Gastroesophageal sphincter (tissue), 4 donors: Measurements from ENCODE around the gene PNPLA3. TPM values are rescaled to one million over a fixed set of nuclear protein-coding genes. Genes with fewer than 3 reads are reported as not detected.
A peak's percentile ranks its signal among the peaks of the same experiment; 100 is the strongest.

Experiments used
- ATAC-seq: fragments of 150-250 bp; one replicate; pipeline ENCODE4 v1.9.1; 2016; ENCODE audit warnings: mild to moderate bottlenecking, moderate library complexity
- H3K27ac ChIP-seq, 4 donors: fragments of 200-600 bp; sonication (generic) in 3 of 4; 1 replicate in 3 of 4; 2 replicates in 1 of 4; pipeline ENCODE4 v1.5.1; 2016 to 2019
- H3K27me3 ChIP-seq: fragments of 200-600 bp; sonication (generic); one replicate; pipeline ENCODE4 v1.5.1; 2019
- H3K36me3 ChIP-seq, 2 donors: fragments of 200-600 bp; sonication (generic); one replicate each; pipeline ENCODE4 v1.5.1; 2019; ENCODE audit warnings: control low read depth in 1 of 2
- H3K4me1 ChIP-seq, 3 donors: fragments of 200-600 bp; sonication (generic); 1 replicate in 2 of 3; 2 replicates in 1 of 3; pipeline ENCODE4 v1.5.1; 2016 to 2019; ENCODE audit warnings: control low read depth in 2 of 3
- H3K4me3 ChIP-seq, 2 donors: fragments of 200-600 bp; sonication (generic); one replicate each; pipeline ENCODE4 v1.5.1; 2019; ENCODE audit warnings: mild to moderate bottlenecking in 1 of 2, moderate library complexity in 1 of 2
- H3K9me3 ChIP-seq, 3 donors: fragments of 200-600 bp; sonication (generic); one replicate each; pipeline ENCODE4 v1.5.1; 2017 to 2019; ENCODE audit warnings: control low read depth in 2 of 3
- EP300 ChIP-seq: sonication (generic); formaldehyde crosslinking; IDR thresholded peaks from one replicate; pipeline ENCODE4 v1.6.1; 2017; ENCODE audit warnings: antibody characterized with exemption, mild to moderate bottlenecking
- POLR2A ChIP-seq, 2 donors: fragments of 450-650 bp; IDR thresholded peaks; one replicate each; pipeline ENCODE4 v1.6.1; 2017; ENCODE audit warnings: antibody characterized with exemption in 2 of 2, mild to moderate bottlenecking in 2 of 2, moderate library complexity in 1 of 2
- POLR2AphosphoS5 ChIP-seq: sonication (generic); formaldehyde crosslinking; IDR thresholded peaks from one replicate; pipeline ENCODE4 v1.6.1; 2017; ENCODE audit warnings: antibody characterized with exemption
- WGBS, 2 donors: methylation state at CpG; one replicate each; pipeline ENCODE4 v1.1.5; 2018; ENCODE audit warnings: low coverage in 1 of 2; 5-methylcytosine and 5-hydroxymethylcytosine counted together
- total RNA-seq, 4 donors: library from RNA; depleted of rRNA; stranded (reverse); fragments of >200 nt; gene quantifications; one replicate each; pipeline ENCODE4 v1.1.0, GENCODE V29; 2016
- TF ChIP-seq, protein P1 (sequence below), 4 experiments: fragments of 200-600 bp in 2 of 4; fragments of 450-650 bp in 2 of 4; sonication (generic) in 1 of 4; IDR thresholded peaks; one replicate each; pipeline ENCODE4 v1.5.1; 2017 to 2019; ENCODE audit warnings: antibody characterized with exemption in 4 of 4, mild to moderate bottlenecking in 2 of 4, moderate library complexity in 2 of 4

PNPLA3 gene
- total RNA-seq, 4 donors from 2014 or later = not detected

- H3K9me3 ChIP-seq = peaks cover 0 to 10% (median 0%) of the 10 kb centered on the region in 3 donors
- TF ChIP-seq POLR2A (IDR thresholded peaks at IDR 0.05) (no peak), POLR2AphosphoS5 (no peak), EP300 (no peak)
- TF ChIP-seq, protein P1, sequence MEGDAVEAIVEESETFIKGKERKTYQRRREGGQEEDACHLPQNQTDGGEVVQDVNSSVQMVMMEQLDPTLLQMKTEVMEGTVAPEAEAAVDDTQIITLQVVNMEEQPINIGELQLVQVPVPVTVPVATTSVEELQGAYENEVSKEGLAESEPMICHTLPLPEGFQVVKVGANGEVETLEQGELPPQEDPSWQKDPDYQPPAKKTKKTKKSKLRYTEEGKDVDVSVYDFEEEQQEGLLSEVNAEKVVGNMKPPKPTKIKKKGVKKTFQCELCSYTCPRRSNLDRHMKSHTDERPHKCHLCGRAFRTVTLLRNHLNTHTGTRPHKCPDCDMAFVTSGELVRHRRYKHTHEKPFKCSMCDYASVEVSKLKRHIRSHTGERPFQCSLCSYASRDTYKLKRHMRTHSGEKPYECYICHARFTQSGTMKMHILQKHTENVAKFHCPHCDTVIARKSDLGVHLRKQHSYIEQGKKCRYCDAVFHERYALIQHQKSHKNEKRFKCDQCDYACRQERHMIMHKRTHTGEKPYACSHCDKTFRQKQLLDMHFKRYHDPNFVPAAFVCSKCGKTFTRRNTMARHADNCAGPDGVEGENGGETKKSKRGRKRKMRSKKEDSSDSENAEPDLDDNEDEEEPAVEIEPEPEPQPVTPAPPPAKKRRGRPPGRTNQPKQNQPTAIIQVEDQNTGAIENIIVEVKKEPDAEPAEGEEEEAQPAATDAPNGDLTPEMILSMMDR (IDR thresholded peaks at IDR 0.05) = peak in 1 of 4 experiments; percentile 48
- H3K4me1 ChIP-seq = no peaks in the 10 kb centered on the region
- 7 to 66% methylated on average over 3 to 4 of the region's 12 CpGs for WGBS, 2 donors
- no peak overlapping the region for H3K27ac ChIP-seq
- peaks cover 38% of the 10 kb centered on the region for H3K27me3 ChIP-seq
- H3K36me3 ChIP-seq = no peaks in the 10 kb centered on the region
- no peak overlapping the region for H3K4me3 ChIP-seq
- ATAC-seq = peak; percentile 46
Measured at GRCh38 chr22:43945632-43946383, 22.2 kb downstream of the PNPLA3 start.

DNA sequence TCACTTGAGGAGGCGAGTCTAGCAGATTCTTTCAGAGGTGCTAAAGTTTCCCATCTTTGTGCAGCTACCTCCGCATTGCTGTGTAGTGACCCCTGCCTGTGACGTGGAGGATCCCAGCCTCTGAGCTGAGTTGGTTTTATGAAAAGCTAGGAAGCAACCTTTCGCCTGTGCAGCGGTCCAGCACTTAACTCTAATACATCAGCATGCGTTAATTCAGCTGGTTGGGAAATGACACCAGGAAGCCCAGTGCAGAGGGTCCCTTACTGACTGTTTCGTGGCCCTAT, 22.7 kb downstream of the PNPLA3 start:
- Histone ChIP-seq H3K27ac (no peak overlapping the region), H3K4me3 (no peak overlapping the region), H3K4me1 (no peaks in the 10 kb centered on the region), H3K36me3 (no peaks in the 10 kb centered on the region), H3K27me3 (peaks cover 39% of the 10 kb centered on the region), H3K9me3 (peaks cover 0 to 10% (median 0%) of the 10 kb centered on the region in 3 donors)
- 58% methylated on average over 7 of the region's 7 CpGs; no CpG with 5 or more reads in 1 of the 2 donors for WGBS, 2 donors
- no peak for TF ChIP-seq POLR2AphosphoS5
- no peak for TF ChIP-seq POLR2A (IDR thresholded peaks at IDR 0.05)
- ATAC-seq = no peak

- no peak for ATAC-seq
- Histone ChIP-seq H3K4me1 (no peaks in the 10 kb centered on the region), H3K27ac (no peak overlapping the region), H3K36me3 (no peaks in the 10 kb centered on the region), H3K4me3 (no peak overlapping the region), H3K9me3 (no peaks in the 10 kb centered on the region), H3K27me3 (peaks cover 36% of the 10 kb centered on the region)
- 76% methylated on average over 9 of the region's 12 CpGs; no CpG with 5 or more reads in 1 of the 2 donors for WGBS, 2 donors
- TF ChIP-seq EP300 (no peak), POLR2A (IDR thresholded peaks at IDR 0.05) (no peak), POLR2AphosphoS5 (no peak)
- TF ChIP-seq, protein P1 (IDR thresholded peaks at IDR 0.05) = no peak
Measured at GRCh38 chr22:43948836-43949406, 25.3 kb downstream of the PNPLA3 start.

- H3K36me3 ChIP-seq = no peaks in the 10 kb centered on the region
- ATAC-seq = no peak
- TF ChIP-seq, protein P1 (IDR thresholded peaks at IDR 0.05) = no peak
- no peaks in the 10 kb centered on the region for H3K9me3 ChIP-seq
- H3K27me3 ChIP-seq = peaks cover 13% of the 10 kb centered on the region
- H3K4me3 ChIP-seq = no peak overlapping the region
- H3K4me1 ChIP-seq = peaks cover 0 to 17% (median 4%) of the 10 kb centered on the region in 3 donors
- 62 to 78% methylated on average over 4 of the region's 5 CpGs for WGBS, 2 donors
- H3K27ac ChIP-seq = no peak overlapping the region
Measured at GRCh38 chr22:43951391-43951790, 27.8 kb downstream of the PNPLA3 start.

DNA sequence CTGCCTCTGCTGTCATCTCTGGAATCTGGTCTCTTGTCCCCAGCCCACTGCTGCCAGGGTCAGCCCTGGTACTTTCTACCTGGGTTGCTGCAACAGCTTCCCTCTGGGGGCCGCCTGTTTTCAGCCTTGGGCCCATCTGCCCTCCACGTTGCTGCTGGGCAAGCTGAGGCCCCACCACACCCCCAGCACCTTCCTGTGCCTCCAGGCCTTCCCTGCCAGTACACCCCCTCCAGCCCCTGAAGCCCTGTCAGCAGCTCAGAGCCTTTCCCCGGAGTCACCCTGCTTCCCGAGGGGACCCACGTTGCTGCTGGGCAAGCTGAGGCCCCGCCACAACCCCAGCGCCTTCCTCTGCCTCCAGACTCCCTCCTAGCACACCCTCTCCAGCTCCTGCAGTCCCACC, 28.4 kb downstream of the PNPLA3 start:
- peaks cover 0 to 22% (median 8%) of the 10 kb centered on the region in 3 donors for H3K4me1 ChIP-seq
- no peak overlapping the region for H3K4me3 ChIP-seq
- 51 to 58% methylated on average over 3 of the region's 7 CpGs for WGBS, 2 donors
- TF ChIP-seq, protein P1 (IDR thresholded peaks at IDR 0.05) = no peak
- peaks cover 13% of the 10 kb centered on the region for H3K27me3 ChIP-seq
- no peaks in the 10 kb centered on the region for H3K9me3 ChIP-seq
- no peak overlapping the region for H3K27ac ChIP-seq
- no peak for ATAC-seq
- no peaks in the 10 kb centered on the region for H3K36me3 ChIP-seq
